Central memory CD4-positive, alpha-beta T cell (primary cell): ENCODE data around the gene PLXNA1.

ENCODE experiments used
- DNase-seq: peaks from one replicate; pipeline ENCODE4 v3.0.0; 2022

The PLXNA1 gene

DNA sequence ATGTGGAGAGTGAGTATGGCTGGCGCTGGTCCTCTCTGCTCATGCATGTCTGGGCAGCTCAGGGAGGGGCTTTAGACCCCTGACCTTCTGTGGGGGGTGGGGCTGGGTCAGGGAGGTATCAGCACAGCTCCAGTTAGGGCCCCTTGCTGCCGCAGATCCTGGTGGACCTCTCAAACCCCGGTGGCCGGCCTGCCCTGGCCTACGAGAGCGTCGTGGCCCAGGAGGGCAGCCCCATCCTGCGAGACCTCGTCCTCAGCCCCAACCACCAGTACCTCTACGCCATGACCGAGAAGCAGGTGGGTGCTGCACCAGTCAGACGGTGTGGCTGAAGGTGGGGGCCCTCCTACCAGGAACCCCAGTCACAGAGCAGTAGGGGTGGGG is 20.2 kb downstream of the PLXNA1 start:
- no peak for DNase-seq

DNA sequence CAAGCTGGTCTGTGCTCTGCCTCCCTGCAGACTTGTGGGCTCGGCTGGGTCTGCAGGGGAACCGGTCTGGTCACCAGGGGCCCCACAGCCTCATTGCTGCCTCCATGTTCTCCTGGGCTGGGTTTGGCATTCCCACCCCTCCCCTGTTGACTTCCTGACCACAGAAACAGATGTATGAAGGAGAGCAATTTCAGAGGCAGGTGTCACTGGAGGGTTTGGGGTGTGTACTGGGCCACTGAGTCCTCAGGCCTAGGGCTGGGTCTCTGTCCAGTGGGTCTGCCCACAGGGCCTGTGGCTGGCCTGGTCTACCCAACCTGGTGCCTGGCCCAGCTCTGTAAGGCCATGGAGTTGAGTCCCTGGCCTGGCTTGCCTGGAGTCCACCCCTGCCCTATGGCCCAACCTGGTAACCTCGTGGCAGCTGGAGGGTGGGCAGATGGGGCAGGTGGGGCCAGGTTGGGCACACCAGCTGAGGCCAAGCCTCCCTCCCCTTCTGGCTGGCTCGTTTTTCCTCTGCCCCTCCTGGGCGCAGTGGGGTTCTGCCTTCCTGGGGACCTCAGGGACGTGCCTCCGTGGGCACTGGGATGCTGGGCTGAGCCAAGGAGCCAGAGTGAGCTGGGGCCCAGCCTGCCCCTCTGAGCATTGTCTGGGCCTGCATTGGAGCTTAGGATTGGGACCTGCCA is 20.8 kb downstream of the PLXNA1 start:
- no peak for DNase-seq

DNA sequence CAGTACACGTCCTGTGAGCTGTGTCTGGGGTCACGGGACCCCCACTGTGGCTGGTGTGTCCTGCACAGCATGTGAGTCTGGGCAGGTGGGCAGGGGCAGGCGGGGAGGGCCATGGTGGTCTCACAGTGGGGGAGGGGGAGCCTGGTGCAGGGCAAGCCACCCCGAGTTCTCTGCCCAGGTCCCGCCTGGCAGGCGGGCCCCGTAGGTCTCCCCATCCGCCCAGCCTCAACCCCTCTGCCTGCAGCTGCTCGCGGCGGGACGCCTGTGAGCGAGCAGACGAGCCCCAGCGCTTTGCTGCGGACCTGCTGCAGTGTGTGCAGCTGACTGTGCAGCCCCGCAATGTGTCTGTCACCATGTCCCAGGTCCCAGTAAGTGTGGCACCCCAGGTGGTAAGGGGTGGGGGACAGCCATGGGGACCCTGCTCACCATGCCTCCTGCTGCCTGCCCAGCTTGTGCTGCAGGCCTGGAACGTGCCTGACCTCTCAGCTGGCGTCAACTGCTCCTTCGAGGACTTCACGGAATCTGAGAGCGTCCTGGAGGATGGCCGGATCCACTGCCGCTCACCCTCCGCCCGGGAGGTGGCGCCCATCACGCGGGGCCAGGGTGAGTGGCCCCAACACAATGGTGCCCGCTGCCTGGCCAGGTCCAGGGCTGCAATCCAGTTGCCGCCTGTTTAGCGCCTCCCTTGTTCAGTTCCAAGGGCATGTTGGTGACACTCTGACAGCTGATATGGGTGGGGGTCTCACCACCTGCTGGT is 21.9 kb downstream of the PLXNA1 start:
- DNase-seq: no peak

DNA sequence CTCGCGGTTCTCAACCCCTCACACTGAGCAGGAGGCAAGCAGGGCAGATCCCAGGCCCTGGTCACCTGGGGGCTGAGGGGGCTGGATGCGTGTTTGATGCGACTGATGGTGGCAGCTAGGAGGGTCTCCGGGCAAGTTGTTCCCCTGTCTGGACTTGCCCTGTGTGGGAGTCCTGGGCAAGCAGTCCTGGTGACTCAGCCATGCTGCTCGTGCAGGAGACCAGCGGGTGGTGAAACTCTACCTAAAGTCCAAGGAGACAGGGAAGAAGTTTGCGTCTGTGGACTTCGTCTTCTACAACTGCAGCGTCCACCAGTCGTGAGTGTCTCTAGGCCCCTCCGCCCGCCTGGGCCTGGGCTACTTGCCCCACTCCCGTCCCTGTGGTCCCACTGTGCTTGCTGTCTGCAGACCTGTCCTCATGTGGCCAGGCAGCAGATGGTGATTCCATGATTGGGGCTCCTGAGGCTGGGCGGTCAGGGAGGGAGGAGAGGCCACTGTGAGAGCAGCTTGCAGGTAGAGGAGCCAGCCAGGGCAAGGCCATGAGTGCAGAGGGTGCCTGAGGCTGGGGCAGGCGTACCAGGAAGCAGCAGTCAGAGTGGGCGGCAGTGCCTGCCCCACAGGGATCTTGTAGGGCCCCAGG is 23.1 kb downstream of the PLXNA1 start:
- DNase-seq: no peak

DNA sequence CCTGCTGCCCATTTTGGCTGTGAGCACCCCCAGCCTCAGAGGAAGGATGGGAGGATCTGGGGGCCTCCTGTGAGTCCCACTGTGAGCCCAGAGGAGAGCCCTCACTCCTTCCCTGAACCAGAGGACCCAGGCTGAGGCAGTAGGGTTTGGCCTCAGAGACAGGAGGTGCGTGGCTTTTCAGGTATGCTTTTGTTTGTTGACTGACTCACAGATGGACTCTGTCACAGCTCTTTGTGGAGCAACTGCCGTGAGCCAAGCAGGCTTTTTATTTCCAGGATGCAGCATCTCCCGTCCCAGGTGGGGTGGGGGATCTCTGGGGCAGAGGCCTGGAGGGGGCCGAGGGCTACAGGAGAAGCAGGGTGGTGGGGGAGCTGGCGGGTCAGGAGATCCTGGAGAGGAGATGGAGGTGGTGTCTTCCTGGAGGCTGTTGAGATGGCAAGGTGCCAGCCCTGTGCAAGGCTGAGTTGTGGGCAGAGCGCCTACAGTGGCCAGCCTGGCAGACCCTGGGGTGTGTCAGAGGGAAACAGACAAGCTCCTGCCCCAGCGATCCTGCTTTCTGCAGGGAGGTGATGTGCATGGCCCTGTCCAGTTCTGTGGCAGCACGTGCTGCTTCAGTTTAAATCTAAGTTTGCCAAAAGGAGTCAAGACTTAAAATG is 24.0 kb downstream of the PLXNA1 start:
- no peak for DNase-seq

DNA sequence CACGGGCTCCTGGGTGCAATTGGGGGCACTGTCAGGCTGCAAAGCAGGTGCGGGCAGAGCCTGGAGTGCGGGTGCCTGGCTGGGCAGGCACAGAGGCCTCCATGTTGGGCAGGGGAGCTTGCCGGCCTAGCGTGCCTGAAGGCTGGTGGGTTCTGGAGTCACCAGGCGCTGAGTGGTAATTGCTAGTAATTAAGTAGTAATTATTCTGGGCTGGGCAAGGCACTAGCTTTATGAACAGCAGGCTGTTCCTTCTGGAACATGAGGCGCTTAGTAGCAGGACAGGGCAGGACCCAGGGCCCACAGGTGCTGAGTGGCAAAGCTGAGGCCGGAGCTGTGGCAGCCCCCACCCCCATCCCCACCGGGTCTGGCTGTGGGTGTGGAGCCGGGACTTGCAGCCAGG is 25.3 kb downstream of the PLXNA1 start:
- no peak for DNase-seq

DNA sequence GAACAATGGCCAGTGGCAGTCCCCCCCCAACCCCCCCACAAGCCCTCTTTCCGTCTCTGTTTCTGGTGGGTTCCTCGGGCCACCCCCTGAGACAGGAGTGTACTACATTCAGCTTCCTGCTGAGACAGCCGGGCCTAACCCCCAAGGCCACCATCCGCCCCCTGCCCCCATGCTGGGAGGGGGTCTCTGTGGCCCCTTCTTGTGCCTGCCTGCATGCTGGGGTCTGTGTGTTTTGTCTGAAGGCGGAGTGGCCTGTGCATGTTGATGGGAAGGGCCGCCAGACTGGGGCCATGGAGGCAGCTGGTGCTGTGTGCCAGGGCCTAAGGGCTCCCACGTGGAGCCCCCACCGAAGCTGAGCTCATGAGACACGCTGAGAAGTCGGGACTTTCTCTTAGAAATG is 26.6 kb downstream of the PLXNA1 start:
- no peak for DNase-seq

DNA sequence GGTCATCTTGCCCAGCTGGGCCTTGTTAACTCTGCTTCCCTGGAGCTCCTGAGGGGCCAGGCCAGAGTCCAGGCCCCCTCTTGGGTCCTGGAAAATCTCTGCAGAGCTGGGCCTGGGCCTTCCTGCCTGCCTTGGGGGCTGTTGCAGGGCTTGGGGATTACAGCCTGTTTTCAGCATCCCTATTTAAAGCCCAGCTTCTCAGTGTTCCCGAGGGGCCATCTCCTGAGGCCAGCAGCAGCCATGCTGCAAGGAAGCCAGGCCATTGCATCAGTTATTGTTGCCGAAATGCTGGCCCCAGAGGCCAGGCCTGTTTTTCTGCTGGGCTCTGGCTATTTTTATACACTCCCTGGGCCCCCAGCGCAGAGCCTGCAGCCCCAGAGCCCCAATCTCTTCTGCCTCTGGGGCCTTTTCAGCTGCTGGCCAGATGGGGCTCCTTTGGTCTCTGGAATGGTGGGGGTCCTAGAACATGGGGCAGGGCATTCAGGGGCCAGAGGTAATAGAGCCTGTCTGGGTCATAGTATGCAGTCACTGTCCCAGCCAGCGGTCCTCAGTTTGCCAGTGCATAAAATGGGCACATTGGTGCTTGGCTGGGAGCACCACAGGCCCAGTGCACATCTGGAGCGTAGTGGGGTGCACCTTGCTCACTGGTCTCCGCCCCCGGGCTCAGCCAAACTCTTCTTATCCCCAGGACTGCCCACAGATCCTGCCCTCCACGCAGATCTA is 28.5 kb downstream of the PLXNA1 start:
- no peak for DNase-seq

DNA sequence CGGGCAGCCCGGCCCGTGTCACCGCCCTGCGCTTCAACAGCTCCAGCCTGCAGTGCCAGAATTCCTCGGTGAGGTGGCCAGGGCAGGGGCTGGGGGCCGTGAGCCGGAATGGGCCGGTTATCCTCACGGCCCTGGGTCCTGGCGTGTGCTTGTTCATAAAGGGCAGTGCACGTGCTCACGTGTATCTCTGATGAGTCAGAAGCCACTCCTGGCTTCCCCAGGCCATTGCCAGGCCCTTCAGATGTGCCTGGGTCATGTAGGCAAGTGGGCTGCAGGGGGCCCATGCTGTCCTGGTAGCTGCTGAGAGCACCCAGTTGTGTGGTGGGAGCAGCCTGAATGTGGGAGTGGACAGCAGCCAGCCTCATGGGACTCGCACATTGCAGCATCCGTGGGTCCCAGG is 29.2 kb downstream of the PLXNA1 start:
- no peak for DNase-seq

DNA sequence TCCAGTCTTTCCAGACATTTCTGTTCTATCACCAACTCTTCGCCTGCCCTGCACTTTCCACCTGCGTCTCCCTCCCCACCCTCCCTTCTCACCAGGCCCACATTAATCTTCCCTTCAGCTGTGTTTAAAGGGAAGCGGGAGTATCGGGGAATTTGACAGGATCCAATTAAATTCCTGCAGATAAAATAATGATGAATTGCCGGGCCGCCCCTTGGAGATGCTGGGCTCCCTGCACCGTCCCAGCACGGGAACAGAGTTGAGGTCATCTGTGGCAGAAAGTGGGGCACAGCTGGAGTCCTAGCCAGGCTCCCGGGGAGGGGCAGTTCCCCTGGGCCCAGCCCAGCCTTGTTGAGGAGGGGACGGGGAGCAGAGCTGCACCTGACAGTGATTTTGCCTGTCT is 30.3 kb downstream of the PLXNA1 start:
- DNase-seq: no peak

DNA sequence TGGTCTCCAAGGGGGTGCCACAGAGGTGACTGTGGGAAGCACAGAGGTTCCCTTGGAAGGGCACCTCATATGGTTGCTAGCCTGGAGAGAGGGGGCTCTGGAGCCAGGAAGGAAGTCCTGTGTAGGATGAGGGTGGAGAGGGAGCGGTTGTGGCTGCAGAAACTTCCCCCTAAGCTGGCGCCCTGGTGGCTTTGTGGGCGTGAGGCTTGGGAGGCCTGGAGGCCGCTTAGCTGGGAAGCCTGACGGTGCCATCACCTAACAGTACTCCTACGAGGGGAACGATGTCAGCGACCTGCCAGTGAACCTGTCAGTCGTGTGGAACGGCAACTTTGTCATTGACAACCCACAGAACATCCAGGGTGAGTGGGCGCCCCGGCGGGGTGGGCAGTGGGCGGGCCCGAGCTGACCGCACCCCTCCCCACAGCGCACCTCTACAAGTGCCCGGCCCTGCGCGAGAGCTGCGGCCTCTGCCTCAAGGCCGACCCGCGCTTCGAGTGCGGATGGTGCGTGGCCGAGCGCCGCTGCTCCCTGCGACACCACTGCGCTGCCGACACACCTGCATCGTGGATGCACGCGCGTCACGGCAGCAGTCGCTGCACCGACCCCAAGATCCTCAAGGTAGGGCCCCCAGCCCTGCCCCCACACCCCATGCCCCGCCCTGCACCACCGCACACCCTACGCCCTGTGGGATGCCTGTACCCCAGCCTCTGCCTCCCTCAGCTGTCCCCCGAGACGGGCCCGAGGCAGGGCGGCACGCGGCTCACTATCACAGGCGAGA is 31.0 kb downstream of the PLXNA1 start:
- no peak for DNase-seq

DNA sequence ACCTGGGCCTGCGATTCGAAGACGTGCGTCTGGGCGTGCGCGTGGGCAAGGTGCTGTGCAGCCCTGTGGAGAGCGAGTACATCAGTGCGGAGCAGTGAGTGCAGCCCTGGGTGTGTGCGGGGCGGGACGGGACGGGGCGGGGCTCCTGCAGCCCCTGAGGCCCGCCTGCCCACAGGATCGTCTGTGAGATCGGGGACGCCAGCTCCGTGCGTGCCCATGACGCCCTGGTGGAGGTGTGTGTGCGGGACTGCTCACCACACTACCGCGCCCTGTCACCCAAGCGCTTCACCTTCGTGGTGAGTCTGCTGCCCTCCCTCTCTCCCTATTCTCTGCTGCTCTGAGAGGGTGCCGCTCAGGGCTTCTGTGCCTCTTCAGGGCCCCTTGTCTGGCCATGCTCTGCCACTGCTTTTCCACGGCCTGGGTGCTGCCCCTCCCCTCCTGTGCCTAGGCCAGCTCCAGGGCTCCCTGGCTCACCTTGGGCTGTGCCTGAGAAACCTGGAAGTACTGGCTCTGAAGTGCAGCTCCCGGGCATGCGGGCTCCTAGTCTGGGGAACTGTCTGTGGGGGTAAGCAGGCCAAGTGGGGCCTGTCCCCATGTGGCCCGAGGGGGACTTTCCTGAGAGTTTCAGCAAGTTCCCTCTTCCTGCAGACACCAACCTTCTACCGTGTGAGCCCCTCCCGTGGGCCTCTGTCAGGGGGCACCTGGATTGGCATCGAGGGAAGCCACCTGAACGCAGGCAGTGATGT is 31.8 kb downstream of the PLXNA1 start:
- no peak for DNase-seq

DNA sequence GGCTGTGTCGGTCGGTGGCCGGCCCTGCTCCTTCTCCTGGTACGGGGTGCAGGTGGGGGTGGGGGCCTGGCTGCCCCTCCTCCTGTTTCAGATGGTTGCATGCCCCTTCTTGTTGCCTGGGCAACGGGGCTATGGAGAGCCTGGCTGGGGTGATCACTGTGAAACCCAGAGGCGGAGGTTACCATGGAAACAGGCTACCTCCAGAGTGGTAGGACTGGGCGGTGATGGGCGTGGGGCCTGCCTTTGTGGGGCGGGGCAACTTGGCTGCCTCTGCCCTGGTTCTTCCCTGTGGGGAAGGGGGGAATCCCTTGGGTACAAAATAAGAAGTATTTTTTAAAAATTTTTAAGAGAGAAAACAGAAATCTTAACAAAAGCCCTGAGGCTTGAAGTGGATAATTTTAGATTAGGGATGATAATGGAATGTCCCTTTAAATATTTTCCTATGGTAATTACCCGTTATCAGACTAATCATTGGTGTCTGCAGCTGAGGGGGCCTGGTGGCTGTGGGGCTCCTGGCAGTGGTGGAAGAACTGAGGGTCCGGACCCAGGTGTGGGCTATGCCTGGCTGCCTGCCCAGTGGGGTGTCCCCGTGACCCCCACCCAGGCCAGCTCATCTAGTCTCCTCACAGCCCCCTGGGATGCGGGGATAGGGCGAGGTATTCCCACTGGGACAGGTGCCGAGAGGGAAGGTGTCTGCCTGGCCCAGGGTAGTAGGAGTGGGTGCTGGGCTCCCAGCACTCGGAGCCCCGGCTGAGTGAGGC is 32.5 kb downstream of the PLXNA1 start:
- DNase-seq: no peak

DNA sequence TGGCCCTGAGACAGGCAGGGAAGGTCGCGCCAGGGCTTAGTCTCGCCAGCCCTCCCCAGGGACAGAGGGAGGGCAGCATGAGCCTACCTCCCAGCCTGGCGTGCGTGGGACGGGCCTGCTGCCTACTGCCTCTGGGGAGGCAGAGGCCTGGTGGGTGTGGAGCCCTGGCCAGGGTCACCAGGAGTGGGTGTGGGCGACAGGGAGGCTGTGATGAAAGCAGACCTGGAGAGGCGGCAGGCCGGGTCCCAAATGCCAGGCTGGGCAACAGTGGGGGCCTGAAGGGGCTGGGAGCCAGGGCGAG is 33.1 kb downstream of the PLXNA1 start:
- no peak for DNase-seq

DNA sequence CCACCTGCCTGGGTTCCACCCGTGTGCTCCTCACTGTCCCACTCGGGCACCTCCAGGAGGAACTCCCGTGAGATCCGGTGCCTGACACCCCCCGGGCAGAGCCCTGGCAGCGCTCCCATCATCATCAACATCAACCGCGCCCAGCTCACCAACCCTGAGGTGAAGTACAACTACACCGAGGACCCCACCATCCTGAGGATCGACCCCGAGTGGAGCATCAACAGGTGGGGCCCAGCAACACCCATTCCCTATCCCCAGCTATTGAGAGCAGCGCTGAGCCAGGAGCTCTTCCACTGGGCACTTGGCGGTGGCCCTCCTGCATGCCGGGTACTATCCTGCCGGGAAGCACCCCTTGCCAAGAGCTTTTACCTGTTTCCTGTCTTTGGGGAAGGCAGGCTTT is 33.5 kb downstream of the PLXNA1 start:
- DNase-seq: no peak

DNA sequence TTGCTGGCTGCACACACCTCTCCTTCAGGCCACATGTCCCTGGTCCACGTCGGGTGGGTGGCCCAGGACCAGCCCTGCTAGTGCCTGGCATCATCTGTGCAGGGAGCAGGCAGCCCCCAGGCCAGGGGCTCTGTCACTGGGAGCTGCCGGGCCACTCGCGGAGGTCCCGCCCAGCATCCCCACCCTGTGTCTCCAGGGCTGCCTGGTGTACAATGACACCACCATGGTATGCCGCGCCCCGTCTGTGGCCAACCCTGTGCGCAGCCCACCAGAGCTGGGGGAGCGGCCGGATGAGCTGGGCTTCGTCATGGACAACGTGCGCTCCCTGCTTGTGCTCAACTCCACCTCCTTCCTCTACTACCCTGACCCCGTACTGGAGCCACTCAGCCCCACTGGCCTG is 34.3 kb downstream of the PLXNA1 start:
- no peak for DNase-seq

DNA sequence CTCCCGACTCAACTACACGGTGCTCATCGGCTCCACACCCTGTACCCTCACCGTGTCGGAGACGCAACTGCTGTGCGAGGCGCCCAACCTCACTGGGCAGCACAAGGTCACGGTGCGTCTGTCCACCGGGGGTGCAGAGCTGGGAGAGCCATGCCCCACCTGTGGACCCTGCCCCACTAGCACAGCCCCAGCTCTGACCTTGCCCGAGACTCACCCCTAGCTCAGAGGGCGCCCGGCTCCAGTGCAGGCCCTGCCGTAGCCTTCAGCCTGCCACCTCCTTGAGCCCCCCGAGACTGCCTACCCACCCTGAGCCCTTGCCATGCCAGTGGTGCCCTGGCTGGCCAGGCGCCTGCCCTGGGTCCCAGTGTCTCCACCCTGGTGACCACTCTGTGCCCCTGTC is 34.9 kb downstream of the PLXNA1 start:
- no peak for DNase-seq

DNA sequence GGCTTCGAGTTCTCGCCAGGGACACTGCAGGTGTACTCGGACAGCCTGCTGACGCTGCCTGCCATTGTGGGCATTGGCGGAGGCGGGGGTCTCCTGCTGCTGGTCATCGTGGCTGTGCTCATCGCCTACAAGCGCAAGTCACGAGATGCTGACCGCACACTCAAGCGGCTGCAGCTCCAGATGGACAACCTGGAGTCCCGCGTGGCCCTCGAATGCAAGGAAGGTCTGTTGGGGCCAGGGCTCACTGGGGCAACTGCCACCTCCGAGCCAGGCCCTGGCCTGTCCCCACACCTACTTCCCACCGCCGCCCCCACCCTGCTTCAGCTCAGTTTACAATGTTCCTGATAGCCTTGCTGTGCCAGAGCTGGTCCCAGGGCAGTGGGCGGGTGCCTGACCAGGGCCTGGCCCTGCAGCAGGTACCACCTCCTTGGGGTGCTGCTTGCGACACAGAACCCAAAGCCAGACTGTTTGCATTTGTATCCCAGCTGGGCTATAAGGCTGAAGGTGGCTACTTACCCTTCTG is 35.5 kb downstream of the PLXNA1 start:
- no peak for DNase-seq

DNA sequence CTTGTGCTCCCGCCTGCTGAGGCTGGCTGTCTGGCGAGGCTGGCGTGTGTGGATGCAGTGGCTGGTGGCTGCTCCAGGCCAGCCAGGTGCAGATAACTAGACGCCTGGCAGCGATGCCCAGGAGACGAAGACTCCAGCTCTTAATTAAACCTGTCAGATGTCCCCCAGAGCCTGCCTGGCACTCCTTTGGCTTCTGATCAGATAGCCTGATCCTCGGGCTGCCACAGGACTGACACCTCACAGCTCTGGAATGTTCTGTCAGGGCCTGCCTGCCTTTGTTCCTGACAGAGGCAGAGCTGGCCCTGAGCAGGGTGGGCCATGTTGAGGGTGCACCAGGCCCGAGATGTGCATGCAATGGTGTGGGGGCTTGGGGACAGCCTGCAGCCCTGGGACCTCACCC is 36.5 kb downstream of the PLXNA1 start:
- DNase-seq: no peak

DNA sequence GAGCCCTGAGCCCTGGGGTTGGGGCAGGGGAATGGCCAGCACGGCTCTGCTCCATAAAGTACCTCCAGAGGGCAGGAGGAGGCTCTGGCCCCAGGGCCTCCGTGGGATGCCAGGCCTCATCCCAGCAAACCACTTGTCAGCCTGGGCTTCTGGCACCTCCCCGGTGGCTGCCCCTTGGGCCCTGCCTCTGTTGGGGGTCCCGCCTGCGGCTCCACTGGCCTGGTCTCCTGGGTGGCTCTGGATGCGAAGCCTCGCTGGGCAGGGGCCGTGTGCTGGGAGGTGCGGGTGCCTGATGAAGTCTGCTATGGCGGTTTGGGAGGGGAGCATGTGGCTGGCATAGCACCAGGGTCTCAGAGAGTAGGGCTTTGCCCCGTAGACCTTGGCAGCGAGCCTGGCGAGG is 37.6 kb downstream of the PLXNA1 start:
- DNase-seq: no peak

DNA sequence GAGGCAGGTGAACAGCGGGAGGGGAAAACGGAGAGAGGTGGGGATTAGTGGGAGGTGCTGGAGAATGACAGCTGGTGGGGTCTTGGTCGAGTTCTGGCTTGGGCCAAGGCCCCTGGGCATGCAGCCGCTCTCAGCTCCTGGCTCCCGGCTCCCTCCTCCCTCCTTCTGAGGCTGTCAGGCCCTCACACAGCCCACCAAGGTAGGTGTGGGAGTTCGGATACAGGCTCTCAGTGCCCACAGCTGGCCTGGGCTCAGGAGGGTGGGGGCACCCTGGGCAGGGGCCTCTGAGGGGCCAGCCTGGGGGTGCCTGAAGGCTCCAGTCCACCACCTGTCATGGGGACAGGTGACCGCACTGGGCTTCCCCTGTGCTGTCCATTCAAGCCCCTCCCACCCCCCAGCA is 39.9 kb downstream of the PLXNA1 start:
- DNase-seq: no peak
